ENCODE data around the gene FTHL17.

The FTHL17 gene

GRCh38 chrX:31036895-31037294 is 34.9 kb downstream of the FTHL17 start:
- no peak for DNase-seq

- DNase-seq, result no peak
Measured at GRCh38 chrX:31027351-31027750, 44.5 kb downstream of the FTHL17 start.

GRCh38 chrX:31024866-31025265 is 47.0 kb downstream of the FTHL17 start:
- no peak for DNase-seq

- no peak for DNase-seq
Measured at GRCh38 chrX:31021537-31021936, 50.3 kb downstream of the FTHL17 start.

Measured in activated naive CD4-positive, alpha-beta T cell treated with Interleukin-2 at 50 U/mL for 16 hours (primary cell).